Heart left ventricle (tissue), 13 donors: ENCODE data around the gene CHCHD6.

Experiments used
- POLR2A ChIP-seq, 2 donors: fragments of 450-650 bp; IDR thresholded peaks; one replicate each; pipeline ENCODE4 v1.6.1; 2017; ENCODE audit warnings: antibody characterized with exemption in 2 of 2, mild to moderate bottlenecking in 2 of 2, moderate library complexity in 2 of 2
- TF ChIP-seq, protein P1 (sequence below), 12 donors: fragments of 200-600 bp; sonication (generic) in 4 of 12; IDR thresholded peaks; one replicate each; pipeline versions ENCODE4 v1.5.0 to v1.8.0; 2018 to 2022; ENCODE audit warnings: antibody characterized with exemption in 12 of 12, mild to moderate bottlenecking in 5 of 12
- donor health status: ischemic (EF 13 %, LVEDD 7.1; RV severe dilation, severe dysfunction).
- donor health status: DM: no; HTN: yes; CAD: no.
- donor health status: DM: no; HTN: no; CAD: no.
- donor health status: ischemic (EF 25% LVEDD 6.9; RV normal size, moderate dysfunction).
- donor health status: ischemic (EF 25% LVEDD 5.7; RV mildly dilated, moderate dysfunction).
- donor health status: ischemic (EF 35%, LVEDD 5.7; RV mildly dilated, moderate dysfunction).
- donor health status: nonischemic (EF 11% LVEDD 7.7; RV severe dilation, severe dysfunction).
- donor health status: DM: yes; HTN: yes; CAD: no.
- donor health status: PGD.
- donor health status: ischemic (EF 29% LVEDD 5.4; RV normal size, mild dysfunction).
- donor health status: nonischemic (EF 23%, LVEDD 6.1; RV moderate dilation, normal function).

DNA sequence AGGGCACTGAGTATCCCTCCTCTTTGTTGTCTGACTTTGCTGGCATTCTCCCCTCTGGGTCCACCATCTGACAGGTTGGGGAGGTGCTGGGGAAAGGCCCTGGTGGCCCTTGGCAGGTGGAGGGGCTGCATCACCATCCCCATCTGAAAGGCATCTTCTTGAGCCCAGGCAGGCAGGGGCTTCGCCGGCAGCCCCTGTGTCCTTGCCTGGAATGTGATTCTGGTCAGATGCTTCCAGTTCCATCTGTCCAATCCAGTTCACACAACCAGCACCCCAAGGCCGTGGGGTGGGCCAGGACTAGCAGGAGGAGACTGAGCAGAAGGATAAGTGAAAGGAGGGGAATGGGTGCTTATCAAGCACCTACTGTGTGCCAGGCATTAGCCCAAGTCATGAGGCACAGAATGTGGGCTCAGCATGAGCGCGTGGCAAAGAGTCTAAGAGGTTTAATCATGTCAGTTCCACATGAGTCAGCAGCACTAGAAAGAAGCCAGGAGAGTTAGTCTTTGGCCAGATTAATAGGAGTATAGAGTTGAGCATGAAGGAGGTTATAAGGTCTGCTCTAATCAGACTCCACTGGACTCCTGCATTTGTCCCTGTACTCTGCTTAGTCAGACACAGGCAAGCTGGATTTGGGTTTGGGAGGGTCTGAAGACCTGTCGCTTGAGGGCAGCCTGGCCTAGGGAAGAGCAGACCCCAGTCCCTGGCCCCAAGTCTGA, 38.7 kb upstream of the CHCHD6 start:
- TF ChIP-seq, protein P1, sequence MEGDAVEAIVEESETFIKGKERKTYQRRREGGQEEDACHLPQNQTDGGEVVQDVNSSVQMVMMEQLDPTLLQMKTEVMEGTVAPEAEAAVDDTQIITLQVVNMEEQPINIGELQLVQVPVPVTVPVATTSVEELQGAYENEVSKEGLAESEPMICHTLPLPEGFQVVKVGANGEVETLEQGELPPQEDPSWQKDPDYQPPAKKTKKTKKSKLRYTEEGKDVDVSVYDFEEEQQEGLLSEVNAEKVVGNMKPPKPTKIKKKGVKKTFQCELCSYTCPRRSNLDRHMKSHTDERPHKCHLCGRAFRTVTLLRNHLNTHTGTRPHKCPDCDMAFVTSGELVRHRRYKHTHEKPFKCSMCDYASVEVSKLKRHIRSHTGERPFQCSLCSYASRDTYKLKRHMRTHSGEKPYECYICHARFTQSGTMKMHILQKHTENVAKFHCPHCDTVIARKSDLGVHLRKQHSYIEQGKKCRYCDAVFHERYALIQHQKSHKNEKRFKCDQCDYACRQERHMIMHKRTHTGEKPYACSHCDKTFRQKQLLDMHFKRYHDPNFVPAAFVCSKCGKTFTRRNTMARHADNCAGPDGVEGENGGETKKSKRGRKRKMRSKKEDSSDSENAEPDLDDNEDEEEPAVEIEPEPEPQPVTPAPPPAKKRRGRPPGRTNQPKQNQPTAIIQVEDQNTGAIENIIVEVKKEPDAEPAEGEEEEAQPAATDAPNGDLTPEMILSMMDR (IDR thresholded peaks at IDR 0.05), result no peak
- TF ChIP-seq POLR2A (IDR thresholded peaks at IDR 0.05), result no peak
